RPMI7951 (cell line): ENCODE data around the gene MICAL3. TPM values are rescaled to one million over a fixed set of nuclear protein-coding genes. Genes with fewer than 3 reads are reported as not detected.

Experiments used
- DNase-seq: peaks from one replicate; pipeline ENCODE4 v3.0.0-alpha.2; 2012; ENCODE audit warnings: low read depth
- total RNA-seq: library from RNA; depleted of rRNA; stranded (reverse); fragments of >200 nt; shearing (Covaris generic); gene quantifications from 2 replicates; pipeline ENCODE4 v1.2.3, GENCODE V29; 2014

MICAL3 gene
- total RNA-seq, 1 experiment from 2014 or later = 16.0 TPM

DNA sequence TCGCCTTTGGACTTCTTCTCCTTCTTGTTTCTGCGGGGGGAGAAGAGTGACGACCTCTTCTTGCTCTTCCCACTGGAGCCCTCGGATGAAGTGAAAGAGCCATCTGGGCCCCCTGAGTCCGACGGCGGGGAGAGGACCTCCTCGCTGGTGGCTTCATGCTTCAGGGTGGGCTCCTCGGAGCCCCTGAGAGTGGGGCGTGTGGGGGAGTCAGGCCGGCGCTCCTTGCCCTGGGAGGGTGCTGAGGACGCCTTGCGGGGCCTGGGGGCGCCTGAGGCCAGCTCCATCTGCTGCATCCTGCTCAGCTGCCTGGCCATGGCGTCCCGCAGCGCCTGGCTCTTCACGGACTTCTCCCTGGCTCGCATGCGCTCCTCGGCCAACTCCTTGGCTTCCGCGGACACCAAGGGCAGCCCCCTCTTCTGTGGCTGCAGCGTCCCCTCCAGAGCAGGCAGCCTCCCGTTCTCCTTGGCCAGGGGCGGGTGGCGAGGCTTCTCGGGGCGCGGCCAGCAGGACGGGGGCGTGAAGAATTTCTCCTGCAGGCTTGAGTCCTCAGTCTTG is 206.8 kb downstream of the MICAL3 start:
- DNase-seq = no peak

DNA sequence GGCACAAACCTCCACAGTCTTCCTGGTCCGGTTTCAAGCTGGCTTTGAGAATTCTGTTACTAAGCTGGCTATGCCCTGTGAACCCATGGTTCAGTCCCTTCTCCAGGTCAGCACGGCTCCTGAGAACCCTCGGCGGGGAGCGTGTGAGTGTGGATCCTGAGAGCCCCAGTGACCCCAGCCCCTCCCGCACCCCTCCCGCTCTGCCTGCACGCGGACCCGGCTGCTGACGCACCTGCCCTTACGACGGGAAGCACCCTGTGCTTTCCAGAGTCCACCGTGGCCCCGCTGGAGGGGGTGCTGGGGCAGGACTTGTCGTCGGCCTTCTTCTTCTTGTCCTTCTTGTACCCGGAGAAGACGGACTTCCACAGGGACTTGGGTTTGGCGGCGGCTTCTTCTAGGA is 207.3 kb downstream of the MICAL3 start:
- DNase-seq = no peak

DNA sequence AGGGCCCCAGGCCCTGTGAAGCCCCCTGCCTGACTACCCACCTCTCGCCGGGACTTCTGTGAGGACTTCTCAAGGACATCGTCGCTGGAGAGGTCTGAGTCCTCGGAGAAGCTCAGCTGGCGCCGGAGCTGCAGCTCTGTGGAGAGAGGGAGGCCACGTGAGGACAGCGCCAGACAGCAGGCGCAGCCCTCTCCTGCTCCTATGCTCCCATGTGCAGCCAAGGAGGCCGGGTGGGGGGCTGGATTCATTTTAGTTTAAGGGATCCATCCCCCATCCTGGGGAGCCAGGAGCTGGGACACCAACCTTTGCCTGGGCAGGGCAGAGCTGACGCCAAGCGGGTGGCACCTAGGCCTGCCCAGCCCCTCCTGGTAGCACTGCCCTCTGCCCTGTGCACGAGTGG is 207.7 kb downstream of the MICAL3 start:
- no peak for DNase-seq

GRCh38 chr22:17815703-17816254 is 208.6 kb downstream of the MICAL3 start:
- DNase-seq = no peak

DNA sequence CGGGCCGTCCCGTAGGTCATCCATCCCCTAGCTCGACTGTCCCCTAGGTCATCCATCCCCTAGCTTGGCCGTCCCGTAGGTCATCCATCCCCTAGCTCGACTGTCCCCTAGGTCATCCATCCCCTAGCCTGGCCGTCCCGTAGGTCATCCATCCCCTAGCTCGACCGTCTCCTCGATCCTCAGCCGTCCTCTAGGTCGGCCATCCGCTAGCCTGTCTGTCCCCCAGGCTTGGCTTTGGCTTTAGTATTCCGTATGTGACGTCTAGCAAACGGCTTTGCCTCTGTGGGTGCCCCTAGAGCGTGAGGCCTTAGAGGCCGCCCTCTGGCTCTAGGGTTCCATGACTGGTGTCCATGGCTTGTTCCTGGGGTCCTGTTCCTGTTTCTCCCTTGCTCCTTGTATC is 209.5 kb downstream of the MICAL3 start:
- DNase-seq = no peak

- DNase-seq = no peak
Measured at GRCh38 chr22:17814084-17814483, 210.3 kb downstream of the MICAL3 start.

- no peak for DNase-seq
Measured at GRCh38 chr22:17811119-17811518, 213.2 kb downstream of the MICAL3 start.

- DNase-seq = no peak
Measured at GRCh38 chr22:17810570-17811116, 213.7 kb downstream of the MICAL3 start.

DNA sequence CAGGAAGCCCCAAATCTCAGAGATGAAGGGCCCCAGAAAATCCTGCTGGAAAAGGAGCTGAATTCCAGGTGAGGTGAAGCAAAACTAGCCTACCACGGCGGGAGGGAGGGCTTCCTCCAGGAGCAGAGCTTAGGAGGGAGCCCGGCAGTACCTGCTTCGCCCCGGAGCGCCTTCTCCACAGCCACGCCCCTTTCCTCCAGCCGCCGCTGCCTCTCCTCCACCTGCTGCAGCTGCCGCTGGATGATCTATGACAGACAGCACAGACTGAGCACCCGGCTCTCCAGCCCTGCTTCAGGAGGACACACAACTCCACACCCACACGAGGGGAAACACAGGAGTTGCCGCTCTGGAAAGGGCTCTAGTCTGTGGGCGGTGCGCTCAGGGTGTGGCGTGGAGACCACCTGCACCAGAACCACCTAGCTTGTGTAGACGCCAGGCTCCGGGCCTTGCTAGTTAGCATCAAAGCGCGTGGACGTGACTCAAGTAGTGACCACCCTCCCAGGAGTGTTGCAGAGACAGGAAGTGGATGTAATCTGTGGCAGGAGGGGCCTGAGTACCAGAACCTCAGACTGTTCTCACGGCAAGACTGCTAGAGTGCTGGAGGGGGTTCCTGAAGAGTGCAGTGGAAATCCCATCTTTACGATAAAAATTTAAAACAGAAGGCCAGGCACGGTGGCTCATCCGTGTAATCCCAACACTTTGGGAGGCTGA is 215.5 kb downstream of the MICAL3 start:
- no peak for DNase-seq

DNA sequence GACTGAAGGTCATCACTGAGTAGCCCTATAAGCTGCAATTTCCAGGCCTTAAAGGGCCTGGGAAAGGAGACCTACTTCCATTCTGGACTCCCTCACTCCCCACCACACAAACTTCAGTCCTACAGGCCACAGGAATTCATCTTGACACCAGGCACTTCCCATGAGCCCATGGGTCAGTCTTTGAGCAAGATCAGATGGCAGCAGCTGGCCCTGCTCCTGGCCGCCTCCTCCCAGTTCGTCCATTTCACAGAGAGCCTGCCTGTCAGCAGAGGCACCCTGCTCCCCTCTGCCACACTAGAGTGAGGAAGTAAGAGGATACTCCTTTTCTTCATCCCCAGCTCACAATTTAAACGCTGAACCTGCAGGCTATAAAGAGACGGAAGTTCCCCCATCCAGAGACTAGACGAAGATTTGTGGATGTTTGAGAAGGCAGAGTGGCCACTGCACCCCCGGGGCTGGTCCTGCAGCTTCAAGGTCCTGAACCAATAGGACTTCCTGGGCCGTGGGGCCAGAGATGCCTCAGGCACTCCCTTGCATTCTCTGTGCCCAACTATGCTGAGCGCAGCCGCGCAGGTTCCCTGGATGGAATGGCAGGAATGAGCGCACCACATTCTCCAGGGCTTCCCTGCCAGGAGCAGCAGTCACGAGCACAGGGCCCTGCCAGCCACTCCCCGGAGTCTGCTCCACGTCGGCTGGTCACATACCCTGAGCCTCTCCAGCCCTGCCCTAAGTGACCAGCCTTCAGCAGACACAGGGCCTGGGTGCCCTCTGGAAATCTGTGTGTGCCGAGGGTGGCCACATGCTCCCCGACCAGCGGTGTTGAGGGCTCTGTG is 216.6 kb downstream of the MICAL3 start:
- DNase-seq = no peak

- DNase-seq = no peak
Measured at GRCh38 chr22:17807086-17807485, 217.3 kb downstream of the MICAL3 start.

- DNase-seq = no peak
Measured at GRCh38 chr22:17806437-17806836, 217.9 kb downstream of the MICAL3 start.

DNA sequence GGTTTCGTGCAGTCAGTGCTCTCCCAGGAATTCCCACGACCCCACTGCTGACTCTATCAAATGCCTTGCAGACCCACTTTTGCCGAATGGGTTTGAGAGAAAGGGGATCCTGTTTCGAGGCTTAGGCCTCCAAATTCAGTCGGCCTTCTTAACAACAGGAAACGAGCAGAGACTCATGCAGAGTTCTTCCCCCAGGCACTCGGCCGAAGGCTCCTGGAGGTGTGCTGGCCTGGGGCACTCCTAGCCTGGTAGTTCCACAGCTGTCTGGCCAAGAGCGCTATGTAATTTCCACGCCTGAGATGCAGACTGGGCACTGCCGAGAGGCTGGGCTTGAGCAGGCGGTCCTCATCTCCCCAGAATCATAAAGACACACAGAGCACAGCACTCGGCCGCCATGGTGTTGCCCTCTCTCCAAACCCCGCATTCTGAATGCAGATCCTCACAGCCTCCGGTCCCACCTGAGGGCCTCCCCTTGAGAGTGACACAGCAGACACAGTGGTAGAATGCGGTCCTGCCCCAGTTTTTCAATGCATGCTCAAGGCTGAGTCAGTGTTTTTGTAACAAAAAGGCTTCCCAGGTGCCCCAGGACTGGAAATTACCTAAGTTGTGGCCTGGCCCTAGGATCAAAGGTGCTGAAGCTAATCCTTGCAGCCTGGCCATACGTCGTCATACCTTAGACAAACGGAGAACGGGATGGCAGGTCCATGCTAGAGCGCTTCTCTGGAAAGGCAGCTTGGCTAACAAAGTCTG is 219.9 kb downstream of the MICAL3 start:
- no peak for DNase-seq

GRCh38 chr22:17803609-17804270 is 220.6 kb downstream of the MICAL3 start:
- DNase-seq = no peak

GRCh38 chr22:17802822-17803221 is 221.5 kb downstream of the MICAL3 start:
- no peak for DNase-seq

- DNase-seq = no peak
Measured at GRCh38 chr22:17802411-17802810, 221.9 kb downstream of the MICAL3 start.

GRCh38 chr22:17797721-17798559 is 226.4 kb downstream of the MICAL3 start:
- DNase-seq = no peak

GRCh38 chr22:17796695-17797094 is 227.7 kb downstream of the MICAL3 start:
- no peak for DNase-seq

DNA sequence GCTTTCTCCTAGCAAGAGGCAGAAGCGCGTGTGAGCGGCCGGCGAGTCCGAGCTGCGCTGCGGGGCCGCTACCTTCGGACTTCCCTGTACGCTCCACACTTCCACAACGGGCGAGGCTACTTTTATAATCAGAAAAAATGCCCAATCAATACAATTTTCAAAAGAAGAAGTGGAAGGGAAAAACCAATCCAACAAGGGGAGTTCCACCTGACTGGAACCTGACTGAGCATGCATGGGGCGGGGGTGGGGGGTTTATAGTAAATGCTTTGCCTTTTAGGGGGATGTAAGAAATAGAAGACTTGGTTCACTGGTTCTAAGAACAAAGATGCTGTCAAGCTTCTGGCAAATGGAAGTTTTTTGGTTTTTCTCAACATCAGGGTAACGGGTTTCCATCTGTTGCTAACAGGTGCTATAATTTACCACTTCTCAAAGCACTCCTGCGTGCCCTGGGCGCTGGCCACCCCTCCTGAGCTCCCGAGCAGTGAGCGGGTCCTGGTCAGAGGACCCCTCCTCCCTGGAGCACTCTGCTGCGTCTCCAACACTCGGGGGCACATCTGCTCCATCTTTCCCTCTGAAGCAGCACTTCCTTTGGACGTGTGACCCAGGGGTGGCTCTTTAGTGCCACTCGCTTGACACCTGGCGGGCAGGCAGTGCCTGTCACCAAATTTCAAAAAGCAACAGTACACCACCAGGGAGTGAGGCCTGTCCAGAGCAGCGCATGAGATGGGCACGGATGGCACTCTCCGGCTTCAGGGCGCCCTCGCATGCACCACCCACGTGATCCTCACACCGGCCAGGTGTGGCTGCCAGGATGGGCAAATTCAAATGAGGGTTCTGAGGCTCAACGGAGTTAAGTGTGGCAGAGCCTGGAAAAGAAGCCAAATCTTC is 228.5 kb downstream of the MICAL3 start:
- no peak for DNase-seq
